GM19351 (cell line): Measurements from ENCODE around the gene EPHA2.
"Not testable (repeated sequence)": the region's sequence is repeated elsewhere in the genome, so short reads cannot be mapped to it uniquely, and the experiment has no call there.

Experiments used
- ATAC-seq: cut with Tn5 transposase; IDR thresholded peaks from one replicate; pipeline ENCODE4 v1.9.1; 2021; ENCODE audit warnings: mild to moderate bottlenecking, moderate library complexity; ENCODE audit not compliant: unreplicated experiment

EPHA2 gene

GRCh38 chr1:16155537-16156410 is at the start of gene EPHA2:
Gene EPHA2, minus strand, starts transcription at chr1:16156069. Its CDS starts 137 bp downstream, at chr1:16155932.
- no peak for ATAC-seq

- no peak for ATAC-seq
Measured at GRCh38 chr1:16205334-16205671, 49.4 kb upstream of the EPHA2 start.

GRCh38 chr1:16204634-16205333 is 48.9 kb upstream of the EPHA2 start:
- no peak for ATAC-seq

DNA sequence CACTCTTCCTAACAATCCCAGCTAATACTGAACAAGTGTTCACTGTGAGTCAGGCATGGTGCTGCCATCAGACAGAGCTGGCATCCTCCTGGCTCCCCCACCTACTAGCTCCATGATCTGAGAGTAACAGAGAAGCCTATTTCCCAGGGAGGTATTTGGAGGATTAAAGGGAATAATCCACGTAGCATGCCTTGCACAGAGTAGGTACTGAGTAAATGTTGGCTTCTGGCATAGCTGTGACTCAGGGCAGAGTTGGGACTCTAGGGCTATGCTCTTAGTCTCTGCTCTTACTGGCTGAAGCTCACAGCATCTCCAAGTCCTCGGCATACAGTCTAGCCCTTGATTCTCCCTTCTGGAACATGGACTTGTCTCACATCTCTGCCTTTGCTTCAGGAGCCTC is 48.3 kb upstream of the EPHA2 start:
- no peak for ATAC-seq

DNA sequence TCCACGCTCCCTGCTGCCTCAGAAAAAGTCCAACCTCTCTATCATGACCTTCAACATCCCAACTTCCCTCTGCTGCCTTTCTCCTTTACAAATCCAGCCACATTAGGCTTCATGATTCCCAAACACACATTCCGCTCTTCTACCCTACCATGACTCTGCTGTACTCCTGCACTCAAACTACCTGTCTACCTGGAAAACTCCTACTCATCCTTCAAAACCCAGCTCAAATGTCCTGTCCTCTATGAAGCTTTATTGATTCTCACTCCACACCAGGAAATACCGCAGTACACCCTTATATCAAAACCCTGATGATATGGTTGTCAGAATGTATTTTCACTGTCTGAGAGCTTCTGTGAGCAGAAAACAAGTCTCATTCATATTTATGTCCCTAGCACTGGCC is 47.7 kb upstream of the EPHA2 start:
- no peak for ATAC-seq

GRCh38 chr1:16202281-16203210 is 46.7 kb upstream of the EPHA2 start:
- ATAC-seq, result no peak

- ATAC-seq, result no peak
Measured at GRCh38 chr1:16199700-16200099, 43.8 kb upstream of the EPHA2 start.

DNA sequence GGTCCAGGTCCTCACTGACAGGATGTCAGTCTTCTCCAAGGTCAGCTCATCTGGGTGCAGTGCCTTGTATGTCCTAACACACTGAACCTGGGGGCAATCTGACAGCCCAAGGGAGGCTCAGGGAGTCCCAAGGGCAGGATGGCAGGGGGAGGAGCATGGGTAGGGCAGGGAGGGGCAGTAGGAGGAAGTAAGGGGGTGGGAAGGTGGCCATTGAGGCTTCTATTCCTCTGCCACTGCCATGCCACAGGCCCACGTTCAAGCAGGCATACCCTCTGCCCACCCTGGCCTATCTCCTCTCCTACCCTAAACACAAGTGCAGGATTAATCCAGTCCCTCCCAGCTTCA is 43.3 kb upstream of the EPHA2 start:
- ATAC-seq, result no peak

DNA sequence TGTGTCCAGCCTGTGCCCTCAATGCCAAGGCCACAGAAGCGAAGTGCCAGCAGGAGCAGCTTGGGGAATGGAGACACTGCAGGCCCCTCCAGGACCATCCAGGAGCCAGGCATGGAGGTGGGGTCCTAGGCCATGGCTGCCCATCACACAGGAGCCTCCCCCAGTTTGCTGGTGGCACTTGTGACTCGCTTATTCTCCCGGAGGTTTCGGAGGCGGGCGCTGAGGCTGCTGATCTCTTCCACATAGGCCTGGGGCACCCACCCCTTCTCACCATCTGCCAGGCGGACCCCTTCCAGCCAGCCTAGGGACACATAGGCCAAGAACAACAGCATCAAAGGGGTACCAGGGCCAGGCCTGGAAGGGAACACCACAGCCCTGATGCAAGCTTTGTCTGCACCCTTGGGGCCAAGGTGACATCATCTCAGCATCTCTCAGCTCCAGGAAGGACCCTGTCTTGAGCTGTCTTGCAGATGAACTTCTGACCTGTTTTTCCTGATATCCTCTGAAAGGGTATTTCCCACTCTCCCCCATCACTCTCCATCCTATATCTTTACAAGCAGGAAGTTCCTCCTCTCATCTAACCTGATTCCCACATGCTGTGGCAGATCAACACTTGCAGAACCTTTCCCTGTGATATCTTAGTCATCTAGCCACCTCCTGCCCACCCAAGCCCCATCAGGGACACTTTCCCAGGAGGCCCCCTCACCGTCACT is 42.7 kb upstream of the EPHA2 start:
- ATAC-seq, result no peak

GRCh38 chr1:16196874-16197273 is 41.0 kb upstream of the EPHA2 start:
- no peak for ATAC-seq

DNA sequence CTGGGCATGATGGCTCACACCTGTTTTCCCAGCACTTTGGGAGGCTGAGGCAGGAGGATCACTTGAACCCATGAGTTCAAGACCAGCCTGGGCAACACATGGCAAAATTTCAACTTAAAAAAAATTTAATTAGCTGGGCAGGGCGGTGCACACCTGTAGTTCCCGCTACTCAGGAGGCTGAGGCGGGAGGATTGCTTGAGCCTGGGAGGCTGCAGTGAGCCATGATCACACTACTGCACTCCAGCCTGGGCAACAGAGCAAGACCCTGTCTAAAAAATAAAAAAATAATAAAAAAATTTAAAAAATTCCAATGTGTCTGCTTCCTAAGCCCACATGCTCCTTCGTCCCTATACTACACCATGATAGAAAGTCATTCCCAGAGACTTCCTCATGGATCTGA is 40.3 kb upstream of the EPHA2 start:
- not testable (repeated sequence) for ATAC-seq

DNA sequence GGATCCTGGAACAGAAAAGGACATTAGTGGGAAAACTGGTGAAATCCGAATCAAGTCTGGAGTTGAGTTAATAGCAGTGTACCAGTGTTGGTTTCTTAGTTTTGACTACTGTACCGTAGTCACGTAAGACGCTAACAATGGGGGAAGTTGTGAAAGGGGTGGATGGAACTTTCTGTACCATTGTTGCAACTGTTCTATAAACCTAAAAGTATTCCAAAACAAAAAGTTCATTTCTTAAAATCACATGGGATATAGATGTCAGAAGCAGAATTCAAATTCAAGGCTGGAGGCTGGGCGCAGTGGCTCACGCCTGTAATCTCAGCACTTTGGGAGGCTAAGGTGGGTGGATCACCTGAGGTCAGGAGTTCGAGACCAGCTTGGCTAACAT is 39.6 kb upstream of the EPHA2 start:
- no peak for ATAC-seq

- ATAC-seq, result no peak
Measured at GRCh38 chr1:16191916-16192546, 36.2 kb upstream of the EPHA2 start.

GRCh38 chr1:16191309-16191708 is 35.4 kb upstream of the EPHA2 start:
- ATAC-seq, result no peak

DNA sequence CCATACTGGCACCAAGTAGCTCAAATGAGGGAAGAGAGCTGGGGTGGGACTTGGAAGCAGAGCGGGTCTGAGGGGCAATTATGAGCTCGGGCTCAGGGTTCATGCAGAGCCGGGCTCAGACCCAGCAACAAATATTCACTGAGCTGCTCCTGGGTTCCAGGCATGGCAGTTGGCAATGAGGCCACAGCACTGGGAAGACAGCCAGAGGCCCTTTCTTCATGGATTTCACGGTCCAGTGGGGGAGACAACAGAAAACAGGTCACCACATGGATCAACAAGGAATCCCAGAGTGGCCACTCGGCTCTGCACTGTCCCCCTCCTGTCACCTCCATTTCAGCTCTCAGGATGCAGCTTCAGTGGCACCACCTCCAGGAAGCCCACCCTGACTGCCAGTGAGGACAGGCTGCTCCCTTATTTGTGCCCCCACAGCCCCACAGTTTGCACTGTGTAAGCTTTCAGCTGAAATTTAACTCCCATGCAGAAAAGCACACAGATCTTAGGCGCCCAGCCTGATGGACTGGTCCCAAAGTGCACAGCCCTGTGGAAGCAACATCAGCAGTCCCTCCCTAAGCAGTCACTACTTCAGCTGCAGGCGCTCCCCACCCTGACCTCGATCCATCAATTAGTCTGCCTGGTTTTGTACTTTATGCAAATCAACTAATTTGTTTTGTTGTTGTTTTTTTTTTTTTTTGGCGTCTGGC is 34.2 kb upstream of the EPHA2 start:
- ATAC-seq, result no peak

DNA sequence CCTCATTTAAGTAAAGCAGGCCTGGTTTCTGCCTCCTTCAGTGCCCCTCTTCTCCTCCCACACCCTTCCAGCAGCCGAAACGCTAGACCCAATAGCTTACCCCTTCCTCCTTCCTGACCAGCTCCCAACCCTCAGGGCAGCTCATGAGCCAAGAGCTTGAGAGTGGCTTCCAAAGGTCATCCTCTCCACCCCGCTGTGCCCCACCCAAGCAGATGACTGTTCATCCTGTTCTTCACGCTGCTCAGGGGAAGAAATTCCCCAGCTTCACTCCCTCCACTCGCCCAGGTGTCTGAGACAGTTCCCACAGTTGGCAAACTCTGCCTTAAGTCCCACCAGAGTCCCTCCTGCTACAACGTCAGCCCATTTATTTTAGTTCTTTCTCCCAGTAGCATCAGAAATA is 33.1 kb upstream of the EPHA2 start:
- no peak for ATAC-seq

- no peak for ATAC-seq
Measured at GRCh38 chr1:16187748-16188401, 32.0 kb upstream of the EPHA2 start.

- no peak for ATAC-seq
Measured at GRCh38 chr1:16186655-16187235, 30.9 kb upstream of the EPHA2 start.
